Esophagus muscularis mucosa (tissue), 3 donors: ENCODE data around the gene DOCK2.

Experiments
- POLR2A ChIP-seq: fragments of 450-650 bp; IDR thresholded peaks from one replicate; pipeline ENCODE4 v1.6.1; 2017; ENCODE audit warnings: antibody characterized with exemption, moderate library complexity, mild to moderate bottlenecking, low read depth
- POLR2AphosphoS5 ChIP-seq, 2 donors: sonication (generic); formaldehyde crosslinking; IDR thresholded peaks; one replicate each; pipeline ENCODE4 v1.6.1; 2017; ENCODE audit warnings: antibody characterized with exemption in 2 of 2
- TF ChIP-seq, protein P1 (sequence below), 3 experiments: fragments of 200-600 bp in 2 of 3; fragments of 450-650 bp in 1 of 3; sonication (generic) in 2 of 3; IDR thresholded peaks; one replicate each; pipeline ENCODE4 v1.5.1; 2017 to 2019; ENCODE audit warnings: antibody characterized with exemption in 3 of 3, mild to moderate bottlenecking in 2 of 3, moderate library complexity in 1 of 3

GRCh38 chr5:169944922-169945680 is 308.0 kb downstream of the DOCK2 start:
- TF ChIP-seq, protein P1, sequence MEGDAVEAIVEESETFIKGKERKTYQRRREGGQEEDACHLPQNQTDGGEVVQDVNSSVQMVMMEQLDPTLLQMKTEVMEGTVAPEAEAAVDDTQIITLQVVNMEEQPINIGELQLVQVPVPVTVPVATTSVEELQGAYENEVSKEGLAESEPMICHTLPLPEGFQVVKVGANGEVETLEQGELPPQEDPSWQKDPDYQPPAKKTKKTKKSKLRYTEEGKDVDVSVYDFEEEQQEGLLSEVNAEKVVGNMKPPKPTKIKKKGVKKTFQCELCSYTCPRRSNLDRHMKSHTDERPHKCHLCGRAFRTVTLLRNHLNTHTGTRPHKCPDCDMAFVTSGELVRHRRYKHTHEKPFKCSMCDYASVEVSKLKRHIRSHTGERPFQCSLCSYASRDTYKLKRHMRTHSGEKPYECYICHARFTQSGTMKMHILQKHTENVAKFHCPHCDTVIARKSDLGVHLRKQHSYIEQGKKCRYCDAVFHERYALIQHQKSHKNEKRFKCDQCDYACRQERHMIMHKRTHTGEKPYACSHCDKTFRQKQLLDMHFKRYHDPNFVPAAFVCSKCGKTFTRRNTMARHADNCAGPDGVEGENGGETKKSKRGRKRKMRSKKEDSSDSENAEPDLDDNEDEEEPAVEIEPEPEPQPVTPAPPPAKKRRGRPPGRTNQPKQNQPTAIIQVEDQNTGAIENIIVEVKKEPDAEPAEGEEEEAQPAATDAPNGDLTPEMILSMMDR (IDR thresholded peaks at IDR 0.05): no peak
- TF ChIP-seq POLR2A: no peak
- TF ChIP-seq POLR2AphosphoS5 (IDR thresholded peaks at IDR 0.05): no peak
